Endothelial cell of umbilical vein (primary cell): Measurements from ENCODE around the gene TXNIP. TPM values are rescaled to one million over a fixed set of nuclear protein-coding genes. Genes with fewer than 3 reads are reported as not detected.

ENCODE experiments used
- BruUV-seq: library from RNA; stranded (reverse); fragments of 400-500 nt; replicated peaks from 2 replicates; lab custom pipeline; 2021; lab: Mats Ljungman, UMichigan
- CTCF ChIA-PET: fragments of 300-600, 350-600 bp; sonication (Branson Sonifier 250); formaldehyde crosslinking; loops from one replicate; lab custom pipeline; 2021; ENCODE audit warnings: antibody characterized with exemption, inconsistent platforms; lab: Charles Lee
- POLR2A ChIA-PET: fragments of 300-600, 350-600 bp; sonication (Branson Sonifier 250); formaldehyde crosslinking; loops from one replicate; lab custom pipeline; 2021; ENCODE audit warnings: antibody characterized with exemption, inconsistent platforms; lab: Charles Lee
- DNase-seq: peaks from one replicate; pipeline ENCODE4 v3.0.0-alpha.2; 2011; ENCODE audit warnings: low read depth, low spot score
- FAIRE-seq: peaks from 2 replicates; lab custom pipeline; 2011; peaks lifted over from hg19 to GRCh38; lab: Jason Lieb, UNC
- H2AFZ ChIP-seq: 2 replicates; pipeline ENCODE4 v1.6.0; 2012; ENCODE audit warnings: low read depth, low read length, control low read depth, inconsistent platforms
- H3K27ac ChIP-seq: 2 replicates; pipeline ENCODE4 v1.5.1; 2011; ENCODE audit warnings: low read depth, mild to moderate bottlenecking, control low read depth, low read length, moderate library complexity; ENCODE audit not compliant: insufficient read depth
- H3K27me3 ChIP-seq, 2 experiments: 2 replicates each; pipeline versions ENCODE4 v1.6.0 to v1.6.1; 2011; ENCODE audit warnings: low read length in 2 of 2, mixed read lengths in 1 of 2; ENCODE audit not compliant: control insufficient read depth in 2 of 2, insufficient read depth in 2 of 2
- H3K36me3 ChIP-seq, 2 experiments: 2 replicates in 1 of 2; 3 replicates in 1 of 2; pipeline ENCODE4 v1.5.1; 2011; ENCODE audit warnings: low read length in 2 of 2, mild to moderate bottlenecking in 1 of 2, moderate library complexity in 1 of 2; ENCODE audit not compliant: control insufficient read depth in 2 of 2, insufficient read depth in 2 of 2; ENCODE audit errors: extremely low read depth in 1 of 2
- H3K4me1 ChIP-seq: 3 replicates; pipeline ENCODE4 v1.5.1; 2011; ENCODE audit warnings: mild to moderate bottlenecking, low read length; ENCODE audit not compliant: control insufficient read depth, insufficient read depth; ENCODE audit errors: extremely low read depth
- H3K4me2 ChIP-seq: 2 replicates; pipeline ENCODE4 v1.6.1; 2011; ENCODE audit warnings: low read length, control low read depth, mixed read lengths; ENCODE audit not compliant: insufficient read depth
- H3K4me3 ChIP-seq, 3 experiments: fragments of 200-600 bp in 1 of 3; sonication (generic), shearing (Covaris generic) in 1 of 3; replicated peaks in 1 of 3; 2 replicates each; pipeline ENCODE4 v1.5.1; 2011 to 2016; ENCODE audit warnings: control low read depth in 3 of 3, low read length in 3 of 3, mild to moderate bottlenecking in 2 of 3, inconsistent platforms in 1 of 3, low read depth in 1 of 3, moderate library complexity in 1 of 3; ENCODE audit not compliant: insufficient read depth in 1 of 3
- H3K79me2 ChIP-seq: 2 replicates; pipeline ENCODE4 v1.6.0; 2012; ENCODE audit warnings: low read length, inconsistent platforms; ENCODE audit not compliant: control insufficient read depth, insufficient read depth
- H3K9ac ChIP-seq: replicated peaks from 2 replicates; pipeline ENCODE3; 2011; ENCODE audit warnings: low read length, control low read depth; ENCODE audit not compliant: insufficient read depth; ENCODE audit errors: extremely low read depth
- H3K9me1 ChIP-seq: replicated peaks from 3 replicates; pipeline ENCODE4 v1.6.0; 2011; ENCODE audit warnings: mild to moderate bottlenecking, low read length; ENCODE audit not compliant: control insufficient read depth, insufficient read depth; ENCODE audit errors: extremely low read depth
- H3K9me3 ChIP-seq: replicated peaks from 2 replicates; pipeline ENCODE4 v1.5.1; 2012; ENCODE audit warnings: low read length, inconsistent platforms; ENCODE audit not compliant: control insufficient read depth, insufficient read depth
- H4K20me1 ChIP-seq: replicated peaks from 2 replicates; pipeline ENCODE3; 2011; ENCODE audit warnings: mild to moderate bottlenecking, low read length; ENCODE audit not compliant: control insufficient read depth, insufficient read depth; ENCODE audit errors: extremely low read depth
- GATA2 ChIP-seq: IDR thresholded peaks from 2 replicates; pipeline ENCODE4 v1.7.0; 2011; ENCODE audit warnings: low read depth, mild to moderate bottlenecking, moderate library complexity, mixed read lengths, low read length; ENCODE audit not compliant: insufficient read length, insufficient read depth
- JUN ChIP-seq: IDR thresholded peaks from 2 replicates; pipeline ENCODE4 v1.6.1; 2011; ENCODE audit warnings: borderline replicate concordance, low read depth; ENCODE audit not compliant: insufficient read length, insufficient read depth
- dilution Hi-C: fragments of 300-500 bp; cut with MboI; formaldehyde crosslinking; loops from one replicate; pipeline ENCODE4 v1.15.0; 2019; ENCODE audit warnings: low sequenced_read_pairs; ENCODE audit not compliant: extremely low pct_ligation_motif_present
- intact Hi-C: fragments of 100-400 bp; cut with micrococcal nuclease; formaldehyde crosslinking; loops from one replicate; pipeline ENCODE4 v1.10.0; 2022
- polyA plus RNA-seq, 4 experiments: library from polyadenylated mRNA; depleted of rRNA in 3 of 4; stranded (reverse) in 3 of 4; unstranded in 1 of 4; fragments of >200 nt; gene quantifications; 2 replicates each; pipeline versions ENCODE4 v1.2.1 to v1.2.3, GENCODE V29; 2011 to 2012; ENCODE audit warnings: missing spikeins in 1 of 4
- total RNA-seq: library from RNA; stranded (reverse); gene quantifications from 2 replicates; pipeline ENCODE4 v1.2.3, GENCODE V29; 2021
- TF ChIP-seq, protein P1 (sequence below), 2 donors: IDR thresholded peaks; 1 replicate in 1 of 2; 2 replicates in 1 of 2; pipeline ENCODE4 v1.5.1; 2011; ENCODE audit warnings: low read length in 2 of 2, mild to moderate bottlenecking in 2 of 2, moderate library complexity in 2 of 2, control low read depth in 1 of 2, inconsistent platforms in 1 of 2, low read depth in 1 of 2; ENCODE audit not compliant: insufficient read depth in 1 of 2; ENCODE audit errors: extremely low read depth in 1 of 2

Gene TXNIP
- total and polyA plus RNA-seq, 2 donors (not counting 3 experiments of a cell fraction or from before 2014, with no cell fraction given): 9.1 to 21.8 TPM

DNA sequence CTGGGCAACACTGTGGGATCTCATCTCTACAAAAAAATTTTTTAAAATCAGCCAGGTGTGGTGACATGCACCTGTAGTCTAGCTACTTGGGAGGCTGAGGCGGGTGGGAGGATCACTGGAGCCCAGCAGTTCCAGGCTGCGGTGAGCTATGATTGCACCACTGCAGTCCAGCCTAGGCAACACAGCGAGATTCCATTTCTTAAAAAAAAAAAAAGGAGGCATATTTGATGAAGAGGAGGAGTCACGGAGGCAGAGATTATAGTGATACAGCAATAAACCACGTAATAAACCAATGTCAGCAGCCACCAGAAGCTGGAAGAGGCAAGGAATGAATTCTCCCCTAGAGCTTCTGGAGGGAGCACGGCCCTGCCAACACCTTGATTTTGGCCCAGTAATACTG lies 42.5 kb downstream of the TXNIP start:
- no peak overlapping the region for H3K4me3 ChIP-seq
- H3K9ac ChIP-seq: no peak overlapping the region
- peaks cover 76% of the 10 kb centered on the region for H3K79me2 ChIP-seq
- no peak overlapping the region for H3K4me2 ChIP-seq
- H3K27me3 ChIP-seq: no peaks in the 10 kb centered on the region
- FAIRE-seq: no peak
- H3K9me3 ChIP-seq: no peaks in the 10 kb centered on the region
- H3K9me1 ChIP-seq: no peaks in the 10 kb centered on the region
- no peaks in the 10 kb centered on the region for H4K20me1 ChIP-seq
- intact Hi-C loops: no loop called here
- H3K36me3 ChIP-seq: no peaks in the 10 kb centered on the region
- H3K27ac ChIP-seq: no peak overlapping the region
- H3K4me1 ChIP-seq: peaks cover 33% of the 10 kb centered on the region
- H2AFZ ChIP-seq: no peak overlapping the region
- no TSS peak for BruUV-seq
- dilution Hi-C loops: no loop called here
- CTCF ChIA-PET: interaction anchor here (1.0 to 1.1 kb wide), 2 partner anchors 12 to 24 kb away, joined by 3 to 4 read pairs; no protein-coding TSS in a partner anchor
- no peak for TF ChIP-seq JUN
- TF ChIP-seq GATA2: no peak
- no peak for DNase-seq
- POLR2A ChIA-PET: interaction anchor here (1.0 kb wide), 1 partner anchor 11 kb away, joined by 3 read pairs; the partner anchor contains the start of genes ANKRD34A and POLR3GL

DNA sequence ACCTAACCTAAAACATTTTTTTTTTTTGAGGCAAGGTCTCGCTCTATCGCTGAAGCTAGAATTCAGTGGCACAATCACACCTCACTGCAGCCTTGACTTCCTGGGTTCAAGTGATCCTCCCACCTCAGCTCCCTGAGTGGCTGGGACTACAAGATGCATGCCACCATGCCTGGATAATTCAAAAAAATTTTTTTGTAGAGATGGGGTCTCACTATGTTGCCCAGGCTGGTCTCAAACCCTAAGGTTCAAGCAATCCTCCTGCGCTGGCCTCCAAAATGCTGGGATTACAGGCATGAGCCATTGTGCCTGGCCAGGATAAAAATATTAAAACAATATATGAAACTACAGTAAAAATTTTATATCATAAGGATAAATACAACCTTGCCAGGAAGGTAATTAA lies 43.5 kb downstream of the TXNIP start:
- DNase-seq (no peak), FAIRE-seq (no peak)
- no peak overlapping the region for H2AFZ ChIP-seq
- POLR2A ChIA-PET: no interaction called here
- H3K9me3 ChIP-seq: no peaks in the 10 kb centered on the region
- CTCF ChIA-PET: no interaction called here
- H4K20me1 ChIP-seq: no peaks in the 10 kb centered on the region
- H3K4me1 ChIP-seq: peaks cover 28% of the 10 kb centered on the region
- BruUV-seq: no TSS peak
- no peak overlapping the region for H3K9ac ChIP-seq
- intact Hi-C loops: no loop called here
- H3K27me3 ChIP-seq: no peaks in the 10 kb centered on the region
- TF ChIP-seq, protein P1, sequence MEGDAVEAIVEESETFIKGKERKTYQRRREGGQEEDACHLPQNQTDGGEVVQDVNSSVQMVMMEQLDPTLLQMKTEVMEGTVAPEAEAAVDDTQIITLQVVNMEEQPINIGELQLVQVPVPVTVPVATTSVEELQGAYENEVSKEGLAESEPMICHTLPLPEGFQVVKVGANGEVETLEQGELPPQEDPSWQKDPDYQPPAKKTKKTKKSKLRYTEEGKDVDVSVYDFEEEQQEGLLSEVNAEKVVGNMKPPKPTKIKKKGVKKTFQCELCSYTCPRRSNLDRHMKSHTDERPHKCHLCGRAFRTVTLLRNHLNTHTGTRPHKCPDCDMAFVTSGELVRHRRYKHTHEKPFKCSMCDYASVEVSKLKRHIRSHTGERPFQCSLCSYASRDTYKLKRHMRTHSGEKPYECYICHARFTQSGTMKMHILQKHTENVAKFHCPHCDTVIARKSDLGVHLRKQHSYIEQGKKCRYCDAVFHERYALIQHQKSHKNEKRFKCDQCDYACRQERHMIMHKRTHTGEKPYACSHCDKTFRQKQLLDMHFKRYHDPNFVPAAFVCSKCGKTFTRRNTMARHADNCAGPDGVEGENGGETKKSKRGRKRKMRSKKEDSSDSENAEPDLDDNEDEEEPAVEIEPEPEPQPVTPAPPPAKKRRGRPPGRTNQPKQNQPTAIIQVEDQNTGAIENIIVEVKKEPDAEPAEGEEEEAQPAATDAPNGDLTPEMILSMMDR (IDR thresholded peaks at IDR 0.05; ENCODE audit: extremely low read depth in 1 of 2, insufficient read depth in 1 of 2, low read depth in 1 of 2, low read length in 2 of 2): no peak
- H3K36me3 ChIP-seq: no peaks in the 10 kb centered on the region
- dilution Hi-C loops: no loop called here
- H3K4me3 ChIP-seq: no peak overlapping the region
- H3K27ac ChIP-seq: no peak overlapping the region
- no peaks in the 10 kb centered on the region for H3K9me1 ChIP-seq
- H3K4me2 ChIP-seq: no peak overlapping the region
- H3K79me2 ChIP-seq: peaks cover 84% of the 10 kb centered on the region
